CD4-positive, alpha-beta T cell treated with Interferon alpha-2 for 1 hour (primary cell): ENCODE data around the gene CARNS1.
"Not testable (repeated sequence)": the region's sequence is repeated elsewhere in the genome, so short reads cannot be mapped to it uniquely, and the experiment has no call there.

Experiments
- DNase-seq, 2 donors: peaks; one replicate each; pipeline ENCODE4 v3.0.0-alpha.2; 2020 to 2022

CARNS1 gene

DNA sequence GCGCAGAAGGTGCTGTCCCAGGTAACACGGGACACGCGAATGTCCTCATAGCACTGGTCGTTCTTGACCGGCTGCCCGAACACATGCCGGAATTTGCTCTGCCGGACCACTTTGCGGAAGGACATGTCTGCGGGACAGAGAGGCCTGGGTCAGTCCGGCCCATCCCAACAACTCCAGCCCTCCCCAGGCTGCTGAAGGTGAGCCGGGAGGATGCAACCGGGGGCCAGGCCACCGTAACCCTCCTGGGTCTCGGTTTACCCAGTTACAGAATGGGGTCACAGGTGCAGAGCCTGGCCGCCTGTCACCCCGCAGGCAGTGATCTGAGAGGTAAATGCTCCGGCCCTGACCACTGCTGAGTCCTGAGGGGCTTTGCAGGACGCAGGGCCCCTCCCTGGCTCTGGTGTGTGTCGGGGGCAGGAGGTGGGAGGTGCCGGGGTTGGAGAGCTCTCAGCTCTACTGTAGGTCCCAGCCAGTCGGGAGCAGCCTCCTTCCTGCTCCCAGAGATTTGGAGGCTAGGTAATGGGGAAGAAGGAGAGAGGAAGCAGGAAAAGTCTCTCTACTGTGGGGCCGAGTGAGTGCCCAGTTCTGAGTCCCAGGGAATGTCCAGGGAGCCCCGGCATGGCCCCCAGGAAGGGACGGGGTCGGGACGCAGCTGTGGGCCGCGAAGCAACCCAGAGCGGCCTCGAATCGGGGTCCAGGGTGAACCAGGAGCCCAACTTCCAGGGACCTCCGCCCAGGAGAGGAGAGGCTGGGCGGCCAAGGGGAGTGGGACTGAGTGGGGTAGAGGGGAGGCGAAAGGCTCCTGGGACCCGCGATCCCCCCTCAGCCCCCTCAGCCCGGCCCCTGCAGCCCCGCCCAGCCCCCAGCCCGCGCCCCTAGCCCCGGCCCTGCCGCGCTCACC is 27.3 kb downstream of the CARNS1 start:
- no peak for DNase-seq

DNA sequence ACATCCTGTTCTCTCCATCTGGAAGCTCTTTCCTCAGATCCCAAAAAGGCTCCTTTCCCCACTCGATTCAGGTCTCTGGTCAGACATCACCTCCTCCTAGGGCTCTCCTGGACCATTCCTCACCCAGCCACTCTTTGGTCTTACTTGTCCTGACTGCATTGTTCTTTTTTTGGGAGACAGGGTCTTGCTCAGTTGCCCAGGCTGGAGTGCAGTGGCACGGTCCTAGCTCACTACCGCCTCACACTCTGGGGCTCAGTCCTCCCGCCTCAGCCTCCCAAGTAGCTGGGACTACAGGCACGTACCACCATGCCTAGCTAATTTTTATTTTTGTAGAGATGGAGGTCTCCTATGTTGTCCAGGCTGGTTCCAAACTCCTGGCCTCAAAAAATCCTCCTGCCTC is 30.0 kb downstream of the CARNS1 start:
- no peak for DNase-seq

DNA sequence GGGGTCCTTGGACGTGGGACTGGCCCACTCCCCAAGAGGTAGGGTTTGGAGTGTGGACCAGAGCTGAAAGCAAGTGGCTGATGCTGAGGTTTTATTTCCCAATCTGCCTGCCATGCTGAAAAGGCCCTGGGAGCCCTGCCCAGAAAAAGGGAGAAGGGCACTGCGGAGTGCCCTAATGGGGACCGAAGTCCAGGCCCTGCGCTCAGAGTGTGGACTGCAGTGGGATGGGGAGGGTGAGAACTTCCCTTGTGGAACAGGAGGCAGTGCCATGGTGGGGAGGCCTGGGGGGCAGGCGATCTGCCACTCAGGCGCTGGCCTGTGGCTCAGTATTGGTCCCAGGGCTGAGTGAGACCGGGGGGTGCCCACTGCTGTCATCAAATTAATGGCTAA is 32.7 kb downstream of the CARNS1 start:
- no peak for DNase-seq

DNA sequence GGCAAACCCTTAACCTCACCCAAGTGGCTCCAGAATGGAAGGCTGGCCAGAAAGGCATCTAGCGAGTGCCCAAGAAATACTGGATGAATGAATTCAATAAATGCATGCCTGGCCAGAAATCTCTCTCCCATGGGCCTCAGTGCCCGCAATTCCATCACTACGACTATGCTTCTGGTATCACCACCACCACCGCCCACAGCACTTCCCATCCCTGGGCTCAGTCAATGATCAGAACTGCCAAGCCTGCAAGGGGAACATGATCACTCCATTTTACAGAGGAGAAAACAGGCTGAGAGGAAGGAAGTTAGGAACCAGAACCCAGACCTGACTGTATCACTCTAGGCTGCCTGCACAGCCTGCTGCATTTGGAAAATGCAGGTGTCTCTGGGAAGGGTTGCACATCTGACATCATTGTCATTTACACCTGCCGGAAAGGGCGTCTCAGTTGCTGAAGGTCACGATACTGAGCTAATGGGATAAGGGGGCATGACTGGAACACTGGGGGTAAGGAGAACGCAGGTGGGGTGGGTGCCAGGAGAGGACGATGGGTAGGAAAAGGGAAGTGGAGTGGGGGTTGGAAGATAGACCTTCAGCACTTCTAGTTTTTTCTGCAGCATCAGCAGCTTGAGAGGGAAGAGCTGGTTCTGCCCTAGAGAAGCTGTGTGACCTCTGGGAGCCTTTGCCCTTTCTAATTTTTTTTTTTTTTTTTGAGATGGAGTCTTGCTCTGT is 33.8 kb downstream of the CARNS1 start:
- DNase-seq: no peak

DNA sequence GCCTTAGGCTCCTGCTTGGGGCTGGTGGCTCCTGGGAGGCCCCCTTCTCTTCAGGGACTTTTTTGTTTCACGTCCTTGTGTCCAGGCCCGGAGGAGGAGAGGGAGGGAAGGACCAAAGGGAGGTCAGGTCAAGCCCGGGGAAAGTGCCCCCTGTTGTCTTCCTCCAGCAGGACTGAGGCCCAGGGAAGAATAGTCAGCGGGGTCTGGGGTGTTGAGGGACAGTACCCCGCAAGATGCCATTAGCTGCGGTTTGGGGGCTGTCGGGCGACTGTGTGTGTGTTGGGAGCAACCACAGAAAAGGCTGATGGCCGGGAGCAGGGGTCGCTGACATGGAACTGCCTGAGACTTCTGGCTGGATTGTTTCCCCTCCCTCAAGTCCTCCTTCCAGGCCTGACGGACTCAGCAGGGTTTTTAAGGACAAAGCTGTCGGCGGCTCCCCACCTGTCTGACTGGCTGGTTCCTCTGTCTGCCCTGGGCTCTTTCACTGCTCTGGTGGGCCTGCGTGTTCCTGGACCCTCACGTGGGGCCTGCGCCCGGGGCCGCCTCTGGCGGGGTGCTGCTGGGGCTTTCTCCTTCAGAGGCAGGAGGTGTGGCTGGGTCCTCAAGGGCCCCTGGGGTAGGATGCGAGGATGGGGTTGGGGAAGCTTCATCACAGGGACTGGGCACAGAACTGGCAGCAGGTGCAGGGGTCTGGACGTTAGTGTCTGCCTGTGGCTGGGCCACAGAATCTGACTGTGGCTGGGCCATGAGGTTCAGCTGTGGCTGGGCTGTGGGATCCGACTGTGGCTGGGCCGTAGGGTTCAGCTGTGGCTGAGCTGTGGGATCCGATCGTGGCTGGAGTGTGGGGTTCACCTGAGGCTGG is 35.5 kb downstream of the CARNS1 start:
- DNase-seq: no peak

DNA sequence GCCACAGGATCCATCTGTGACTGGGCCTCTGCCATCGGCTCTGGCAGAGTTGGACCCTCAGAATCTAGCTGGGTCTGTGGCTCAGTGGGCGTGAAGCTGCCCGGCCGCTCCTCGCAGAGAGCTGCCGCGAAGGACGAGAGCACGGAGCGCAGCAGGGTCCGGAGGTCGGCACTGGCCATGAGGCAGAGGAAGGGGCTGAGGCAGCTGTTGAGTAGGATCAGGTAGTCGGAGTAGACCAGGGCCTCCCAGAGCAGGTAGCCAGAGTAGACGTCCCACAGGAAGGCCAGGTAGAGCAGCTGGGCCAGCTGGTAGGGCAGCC is 36.1 kb downstream of the CARNS1 start:
- no peak for DNase-seq

DNA sequence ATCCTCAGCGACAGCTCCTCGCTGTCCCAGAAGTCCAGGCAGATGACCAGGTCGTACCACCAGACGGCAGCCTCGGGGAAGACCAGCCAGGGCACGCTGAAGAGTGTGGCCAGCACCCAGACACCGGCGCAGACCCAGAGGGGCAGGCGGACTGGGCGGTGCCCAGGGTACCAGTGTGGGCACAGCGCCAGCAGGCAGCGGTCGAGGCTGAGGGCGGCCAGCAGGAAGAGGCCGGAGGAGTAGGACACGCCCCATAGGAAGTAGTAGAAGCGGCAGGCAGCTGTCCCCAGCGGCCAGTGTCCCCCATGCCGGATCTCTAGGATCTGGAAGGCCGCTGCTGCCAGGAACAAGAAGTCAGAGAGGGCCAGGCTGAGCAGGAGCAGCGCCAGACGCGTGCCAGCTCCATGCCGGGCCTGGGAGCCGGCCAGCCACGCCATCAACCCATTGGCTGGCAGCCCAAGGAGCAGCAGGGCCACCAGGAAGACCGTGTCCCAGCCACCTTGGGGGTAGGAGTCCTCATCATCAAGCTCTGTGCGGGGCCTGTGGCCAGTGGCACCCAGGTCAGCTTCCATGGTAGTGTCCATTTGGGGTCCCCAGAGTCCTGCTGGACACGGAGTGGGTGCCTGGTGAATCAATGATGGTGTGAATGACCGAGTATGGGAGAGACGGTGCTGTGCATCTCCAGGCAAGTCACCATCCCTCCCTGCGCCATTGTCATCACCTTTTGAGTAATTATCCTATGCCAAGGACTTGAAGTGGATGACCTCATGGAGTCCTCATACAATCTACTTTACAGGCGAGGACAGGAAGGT is 36.9 kb downstream of the CARNS1 start, which contains the start of gene GPR152:
GPR152 (minus strand) TSS at position 589 of the 812 bp plus-strand sequence; CDS start at position 584, 5 bp downstream.
- no peak for DNase-seq

DNA sequence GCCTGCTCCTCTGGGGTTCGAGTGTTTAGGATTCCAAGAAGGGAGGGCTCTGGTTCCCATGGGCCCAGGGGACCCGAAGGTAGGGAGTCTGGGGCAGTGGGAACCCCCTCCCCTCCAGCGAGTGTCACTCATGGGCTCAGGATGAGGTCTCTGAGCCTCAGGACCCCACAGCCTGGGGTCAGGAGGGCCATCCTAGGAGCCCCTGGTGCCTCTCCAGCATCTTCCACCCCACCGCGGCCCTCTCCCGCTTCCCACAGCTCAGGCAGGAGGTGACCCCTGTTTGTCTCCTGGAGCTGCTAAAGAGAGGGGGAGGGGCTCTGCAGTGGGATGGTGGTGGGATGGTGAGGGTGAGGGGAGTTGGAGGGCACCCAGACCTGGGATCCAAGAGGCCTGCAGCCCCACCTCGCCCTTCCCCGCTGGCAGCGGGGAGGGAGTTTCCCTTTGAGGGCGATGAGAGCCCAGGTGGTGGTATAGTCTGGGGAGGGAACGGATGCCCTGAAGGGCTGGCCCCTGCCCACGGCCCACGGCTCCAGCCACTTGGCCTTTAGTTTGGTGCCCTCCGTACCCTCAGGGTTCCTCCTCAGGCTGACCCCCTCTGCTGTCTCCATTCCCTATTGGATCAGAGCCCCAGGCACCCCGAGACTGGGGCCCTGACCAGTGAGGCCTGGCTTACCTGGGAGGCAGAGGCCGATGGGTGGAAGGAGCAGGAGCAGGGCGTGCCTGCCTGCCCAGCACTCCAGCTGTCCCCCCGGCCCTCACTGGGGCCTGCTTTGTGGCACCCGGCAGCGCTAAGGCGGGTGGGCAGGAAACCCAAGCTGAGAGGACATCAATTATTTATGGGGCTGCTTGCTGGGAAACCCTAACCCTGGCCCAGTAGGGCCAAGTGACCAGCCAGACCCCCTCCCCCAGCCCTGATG is 38.6 kb downstream of the CARNS1 start:
- no peak for DNase-seq

DNA sequence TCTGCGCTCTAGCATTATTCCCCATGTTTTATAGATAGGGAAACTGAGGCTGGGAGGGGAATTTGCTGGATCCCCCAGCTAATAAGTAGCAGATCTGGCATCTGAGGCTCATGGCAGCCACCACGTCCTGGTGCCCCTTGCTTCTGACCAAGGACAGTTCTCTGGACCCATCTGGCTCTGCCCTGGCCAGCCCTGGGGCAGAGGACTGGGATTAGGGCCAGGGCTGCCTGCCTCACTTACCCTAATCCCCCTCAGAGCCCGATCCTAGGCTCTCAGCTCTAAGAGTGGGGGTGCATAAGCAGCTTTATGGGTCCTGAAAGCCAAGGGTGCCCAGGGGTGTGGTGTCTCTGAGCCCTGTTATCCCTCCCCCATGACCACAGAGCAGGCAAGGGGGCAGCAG is 39.6 kb downstream of the CARNS1 start, which contains the start of gene CABP4:
CABP4 (plus strand) TSS at position 301 of the 400 bp plus-strand sequence; CDS start at position 371, 70 bp downstream.
- no peak for DNase-seq

DNA sequence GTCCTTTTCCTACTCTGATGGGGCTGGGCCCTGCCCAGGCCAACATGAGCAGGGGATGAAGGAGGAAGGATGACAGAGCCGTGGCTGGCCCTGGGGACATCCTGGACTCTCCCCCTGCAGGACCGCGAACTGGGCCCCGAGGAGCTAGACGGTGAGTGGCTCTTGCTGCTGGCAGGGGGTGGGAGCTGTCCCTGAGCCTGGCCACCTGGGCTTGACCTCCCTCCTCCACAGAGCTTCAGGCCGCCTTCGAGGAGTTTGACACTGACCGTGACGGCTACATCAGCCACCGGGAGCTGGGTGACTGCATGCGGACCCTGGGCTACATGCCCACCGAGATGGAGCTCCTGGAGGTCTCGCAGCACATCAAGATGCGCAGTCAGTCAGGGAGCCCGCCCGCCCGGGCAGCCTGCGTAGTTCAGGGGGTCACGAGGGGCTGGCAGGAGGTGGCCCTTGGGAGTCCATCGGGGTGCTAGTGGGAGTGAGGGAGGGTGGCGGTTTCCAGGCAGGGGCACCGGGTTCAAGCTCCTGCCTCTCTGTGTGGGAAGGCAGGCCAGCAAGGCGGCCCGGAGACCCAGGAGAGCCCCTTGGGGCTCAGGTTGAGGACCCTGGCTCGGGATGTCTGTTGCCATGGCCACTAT is 40.7 kb downstream of the CARNS1 start:
- no peak for DNase-seq

DNA sequence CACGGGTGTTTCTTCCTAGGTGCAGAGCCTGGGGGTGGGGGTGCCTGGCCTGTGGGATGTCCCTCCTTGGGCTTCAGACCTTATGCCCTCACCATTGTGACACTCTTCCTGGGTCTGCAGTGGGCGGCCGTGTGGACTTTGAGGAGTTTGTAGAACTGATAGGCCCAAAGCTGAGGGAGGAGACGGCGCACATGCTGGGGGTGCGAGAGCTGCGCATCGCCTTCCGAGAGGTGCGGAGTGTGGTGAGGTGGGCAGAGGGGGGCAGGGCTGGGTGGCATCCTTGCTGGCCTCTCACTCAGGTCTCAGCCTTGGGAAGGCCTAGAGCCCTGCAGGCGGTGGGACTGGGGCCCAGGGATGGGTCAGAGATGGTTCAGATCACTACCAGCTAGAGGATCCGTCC is 42.0 kb downstream of the CARNS1 start:
- DNase-seq: no peak

DNA sequence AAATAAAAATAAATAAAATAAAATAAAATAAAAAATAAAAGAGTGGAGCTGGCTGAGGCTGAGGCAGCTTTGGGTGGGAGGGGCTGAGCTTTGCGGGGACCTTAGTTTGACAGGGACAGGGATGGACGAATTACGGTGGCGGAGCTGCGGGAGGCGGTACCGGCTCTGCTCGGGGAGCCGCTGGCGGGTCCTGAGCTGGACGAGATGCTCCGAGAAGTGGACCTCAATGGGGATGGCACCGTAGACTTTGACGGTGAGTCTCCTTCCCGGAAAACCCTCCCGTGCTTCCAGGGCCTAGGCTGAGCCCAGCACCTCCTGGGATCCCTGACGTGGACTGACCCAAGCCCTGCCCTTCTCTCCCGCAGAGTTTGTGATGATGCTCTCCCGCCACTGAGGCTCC is 42.8 kb downstream of the CARNS1 start:
- DNase-seq: no peak

DNA sequence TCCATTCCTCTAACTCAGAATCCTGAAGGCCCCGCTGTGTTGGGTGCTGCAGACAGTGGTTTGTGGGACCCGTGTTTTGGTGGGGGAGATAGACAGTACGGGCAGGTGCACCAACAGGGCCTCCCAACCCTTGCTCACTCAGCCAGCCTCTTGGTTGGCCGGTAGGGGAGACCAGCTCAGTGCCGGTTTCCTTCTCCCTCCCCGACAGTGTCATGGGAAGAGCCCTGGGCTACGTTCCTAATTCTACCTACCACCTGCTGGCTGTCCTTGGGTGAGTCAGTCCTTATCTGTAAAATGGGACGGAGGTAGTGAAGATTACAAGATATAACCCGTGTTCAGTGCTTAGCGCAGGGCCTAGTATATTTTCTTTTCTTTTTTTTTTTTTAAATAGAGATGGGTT is 47.7 kb downstream of the CARNS1 start:
- no peak for DNase-seq

DNA sequence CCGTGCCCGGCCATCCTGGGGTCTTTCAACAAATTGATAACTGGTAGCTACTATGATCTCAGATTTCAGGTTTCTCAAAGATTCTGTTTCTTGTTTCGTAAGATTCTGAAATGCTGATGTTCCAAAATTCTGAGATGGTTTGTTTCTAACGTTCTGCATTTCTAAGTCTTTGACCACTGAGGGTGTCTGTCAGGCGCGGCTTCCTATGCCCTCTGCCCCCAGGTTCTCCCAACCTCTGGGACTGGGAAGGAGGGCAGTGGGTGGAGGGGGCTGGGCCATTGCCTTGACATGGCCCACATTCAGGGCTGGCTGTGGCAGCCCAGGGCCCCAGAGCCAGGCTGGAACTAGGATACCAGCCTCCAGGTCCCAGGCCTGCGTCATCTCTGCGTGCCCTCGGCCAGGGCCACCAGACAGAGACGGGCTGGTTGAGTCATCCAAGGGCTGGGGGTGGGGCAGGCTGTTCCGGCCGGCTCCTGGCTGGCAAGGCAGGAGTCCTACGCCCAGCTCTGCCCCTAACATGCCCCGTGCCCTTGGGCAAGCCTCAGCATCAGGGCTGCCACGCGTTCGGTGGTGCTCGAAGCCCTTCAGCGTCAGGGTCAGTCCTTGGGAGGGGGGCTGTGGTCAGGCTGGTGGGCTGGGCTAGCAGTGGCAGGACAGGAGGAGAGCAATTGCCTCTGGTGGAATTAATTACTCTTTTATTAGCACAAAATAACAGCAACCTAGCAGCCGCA is 48.4 kb downstream of the CARNS1 start:
- peak in 1 of 2 donors; percentile 61 for DNase-seq

DNA sequence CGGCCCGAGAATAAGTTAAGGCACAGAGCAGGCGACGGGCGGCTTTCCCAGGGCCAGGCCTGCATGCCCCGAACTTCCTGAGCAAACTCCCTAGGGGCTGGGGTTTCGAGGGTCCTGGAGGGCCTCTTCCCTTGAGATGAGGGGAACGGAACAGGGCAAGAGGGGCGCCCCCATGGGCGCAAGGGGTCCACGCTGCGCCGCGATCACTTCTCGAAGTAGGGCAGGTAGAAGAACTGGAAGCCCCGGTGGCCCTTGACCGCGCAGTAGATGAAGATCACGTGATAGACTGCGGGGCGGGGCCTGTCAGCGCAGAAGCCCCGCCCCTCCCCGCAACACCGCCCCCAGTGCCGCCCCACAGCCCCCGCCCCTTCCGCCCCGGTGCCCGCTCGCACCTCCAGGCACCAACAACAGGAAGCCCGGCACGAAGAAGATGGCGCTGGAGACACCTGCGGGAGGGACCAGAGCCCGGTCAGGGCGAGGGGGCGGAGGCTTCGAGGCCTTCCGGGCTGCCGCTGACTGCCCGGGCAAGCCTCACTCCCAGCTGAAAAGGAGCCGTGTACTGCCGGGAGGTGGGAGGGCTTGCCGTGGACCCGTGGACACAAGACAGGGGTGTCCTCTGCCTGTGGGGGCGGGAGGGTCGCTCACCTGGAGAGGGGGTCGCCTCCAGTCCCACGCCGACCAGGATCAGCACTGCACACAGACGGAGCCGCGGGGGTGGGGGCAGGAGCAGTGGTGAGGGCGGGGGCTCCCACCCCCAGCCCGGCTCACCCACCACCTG is 49.1 kb downstream of the CARNS1 start:
- peak; percentile 95 to 97 for DNase-seq

DNA sequence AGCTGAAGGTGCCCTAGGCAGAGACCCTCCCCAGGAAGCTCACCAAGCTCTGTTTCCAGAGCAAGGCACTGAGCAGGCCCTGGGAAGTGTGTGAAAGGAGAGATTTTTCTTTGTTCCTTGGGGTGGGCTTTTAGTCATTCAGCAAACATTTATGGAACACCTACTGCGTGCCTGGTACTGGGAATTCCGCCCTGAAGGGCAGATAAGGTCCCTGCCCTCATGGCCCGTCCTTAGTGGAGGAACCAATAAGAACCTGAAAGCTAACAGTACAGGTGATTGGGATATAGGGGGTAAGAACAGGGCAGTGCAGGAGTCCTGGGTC is 49.7 kb downstream of the CARNS1 start:
- no peak for DNase-seq

DNA sequence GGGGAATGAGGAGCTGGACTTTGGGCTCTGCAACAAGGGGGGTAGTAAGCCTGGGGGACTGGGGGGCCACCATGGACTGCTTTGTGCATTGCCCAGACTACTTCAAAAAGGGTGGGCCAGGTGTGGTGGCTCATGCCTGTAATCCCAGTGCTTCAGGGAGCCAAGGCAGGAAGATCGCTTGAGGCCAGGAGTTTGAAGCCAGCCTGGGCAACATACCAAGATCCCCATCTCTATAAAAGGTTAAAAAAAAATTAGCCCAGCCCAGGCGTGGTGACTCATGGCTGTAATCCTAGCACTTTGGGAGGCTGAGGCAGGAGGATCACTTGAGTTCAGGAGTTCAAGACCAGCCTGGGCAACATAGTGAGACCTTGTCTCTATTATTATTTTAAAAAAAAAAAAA is 50.1 kb downstream of the CARNS1 start:
- not testable (repeated sequence) for DNase-seq

DNA sequence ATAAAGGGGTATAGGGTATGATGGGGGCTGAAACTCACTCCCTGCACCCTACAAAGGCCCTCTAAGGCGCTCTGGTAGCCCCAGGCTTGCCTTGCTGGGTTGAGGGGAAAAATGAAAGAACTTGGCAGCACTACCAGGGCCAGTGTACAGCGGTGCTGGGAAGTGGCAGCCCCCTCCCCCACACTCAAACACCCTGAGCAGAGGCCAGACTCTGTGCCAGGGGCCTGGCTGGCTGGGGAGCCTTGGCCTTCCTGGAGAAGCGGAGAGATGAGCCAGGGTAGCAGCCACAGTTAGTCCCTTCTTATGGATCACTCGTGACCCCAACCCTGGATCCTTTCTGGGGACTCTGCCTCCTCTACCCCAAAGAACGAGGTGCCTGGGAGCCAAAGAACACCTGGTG is 50.9 kb downstream of the CARNS1 start:
- no peak for DNase-seq
